Activated CD4-positive, alpha-beta T cell treated with anti-CD3 and anti-CD28 coated beads for 36 hours (primary cell): ENCODE data around the gene RANBP3. TPM values are rescaled to one million over a fixed set of nuclear protein-coding genes. Genes with fewer than 3 reads are reported as not detected.

Source experiments
- ATAC-seq: fragments of 200-7000 bp; cut with Tn5 transposase; one replicate; pipeline ENCODE4 v1.10.0; 2021; ENCODE audit warnings: mild to moderate bottlenecking, moderate library complexity
- CTCF ChIA-PET: fragments of 350-600 bp; sonication (Branson Sonifier 250); formaldehyde crosslinking; loops from one replicate; lab custom pipeline; 2021; ENCODE audit warnings: antibody characterized with exemption; lab: Charles Lee
- POLR2A ChIA-PET: fragments of 350-600 bp; sonication (Branson Sonifier 250); formaldehyde crosslinking; loops from one replicate; lab custom pipeline; 2021; ENCODE audit warnings: antibody characterized with exemption, inconsistent platforms; lab: Charles Lee
- DNase-seq: peaks from one replicate; pipeline ENCODE4 v3.0.0-alpha.2; 2020
- H3K27ac Mint-ChIP-seq: one replicate; pipeline ENCODE4 v1.8.0; 2021; ENCODE audit warnings: mixed read lengths
- H3K27me3 Mint-ChIP-seq: one replicate; pipeline ENCODE4 v1.8.0; 2021; ENCODE audit warnings: mixed read lengths
- H3K36me3 Mint-ChIP-seq: one replicate; pipeline ENCODE4 v1.8.0; 2021; ENCODE audit warnings: low read depth, mixed read lengths
- H3K4me1 Mint-ChIP-seq: one replicate; pipeline ENCODE4 v1.8.0; 2021; ENCODE audit warnings: mixed read lengths
- H3K4me3 Mint-ChIP-seq: one replicate; pipeline ENCODE4 v1.8.0; 2021; ENCODE audit warnings: mild to moderate bottlenecking, moderate library complexity, mixed read lengths
- H3K9me3 Mint-ChIP-seq: one replicate; pipeline ENCODE4 v1.8.0; 2021; ENCODE audit warnings: low read depth, mixed read lengths
- intact Hi-C, 2 experiments: fragments of 100-400 bp; cut with DNase I in 1 of 2; cut with micrococcal nuclease in 1 of 2; formaldehyde crosslinking; loops; one replicate each; pipeline versions ENCODE4 v1.14.2 to v1.15.1; 2022 to 2024; cut with DNase I, micrococcal nuclease
- total RNA-seq, 2 experiments: library from RNA; stranded (reverse); gene quantifications; one replicate each; pipeline ENCODE4 v1.2.3, GENCODE V29; 2021

Gene RANBP3
- total RNA-seq, 2 experiments from 2014 or later: 85.5 to 103 TPM

DNA sequence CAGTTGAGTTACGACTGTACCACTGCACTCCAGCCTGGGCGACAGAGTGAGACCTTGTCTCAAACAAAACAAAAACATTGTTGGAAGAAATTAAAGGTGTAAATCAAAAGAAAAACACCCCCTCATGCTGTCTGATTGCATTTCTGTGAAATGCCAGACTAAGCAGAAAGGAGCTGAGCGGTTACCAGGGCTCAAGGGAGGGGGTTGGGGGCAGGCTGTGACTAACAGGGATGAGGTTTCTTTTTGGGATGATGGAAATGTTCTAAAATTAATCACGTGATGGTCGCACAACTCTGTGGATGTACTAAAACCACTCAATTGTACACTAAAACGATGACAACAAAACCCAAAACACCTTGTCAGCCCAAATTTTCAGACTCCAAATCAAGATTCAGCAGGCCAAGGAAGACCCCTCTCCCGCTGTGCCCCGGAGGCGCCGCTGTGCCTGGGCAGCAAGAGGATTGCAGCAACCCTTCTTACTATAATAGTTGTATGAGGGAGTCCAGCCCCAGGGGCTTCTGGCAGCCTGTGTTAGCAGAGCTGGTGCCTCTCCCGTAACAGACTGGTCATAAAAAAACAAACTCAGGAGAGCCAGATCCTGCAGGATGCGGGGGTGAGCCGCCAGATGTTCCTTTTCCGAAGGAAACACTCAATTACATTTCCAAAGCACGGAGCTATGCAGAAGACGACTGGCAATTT lies 43.0 kb downstream of the RANBP3 start:
- H3K27ac Mint-ChIP-seq: no peak overlapping the region
- ChIA-PET CTCF (interaction anchor here (0.8 to 1.4 kb wide), 2 partner anchors 33 to 40 kb away, joined by 3 to 8 read pairs; no protein-coding TSS in a partner anchor), POLR2A (no interaction called here)
- no peak for DNase-seq
- intact Hi-C loops: no loop called here
- no peak overlapping the region for H3K4me3 Mint-ChIP-seq
- no peak for ATAC-seq
- H3K27me3 Mint-ChIP-seq: no peaks in the 10 kb centered on the region
- peaks cover 27% of the 10 kb centered on the region for H3K36me3 Mint-ChIP-seq
- H3K4me1 Mint-ChIP-seq: no peaks in the 10 kb centered on the region
- no peaks in the 10 kb centered on the region for H3K9me3 Mint-ChIP-seq

DNA sequence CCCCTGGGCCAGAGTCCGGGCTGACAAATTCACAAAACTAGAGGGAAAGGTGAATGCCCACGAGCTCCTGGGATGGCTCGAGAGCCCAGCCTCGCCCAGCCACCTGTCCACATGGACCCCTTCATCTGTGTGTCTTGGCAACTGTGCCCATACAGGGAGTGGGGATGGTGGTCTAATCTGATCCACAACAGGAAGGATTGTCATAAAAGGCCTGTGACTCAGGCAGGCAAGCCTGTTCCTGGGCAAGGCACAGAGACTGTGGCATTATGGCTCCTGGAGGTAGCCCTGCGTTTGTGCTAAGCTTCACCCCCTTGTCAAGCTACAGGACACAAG lies 43.9 kb downstream of the RANBP3 start:
- no peak overlapping the region for H3K27ac Mint-ChIP-seq
- no peaks in the 10 kb centered on the region for H3K9me3 Mint-ChIP-seq
- no peak overlapping the region for H3K4me3 Mint-ChIP-seq
- H3K4me1 Mint-ChIP-seq: no peaks in the 10 kb centered on the region
- no peak for DNase-seq
- ChIA-PET CTCF (interaction anchor here (1.4 kb wide), 1 partner anchor 34 kb away, joined by 8 read pairs; no protein-coding TSS in a partner anchor), POLR2A (no interaction called here)
- no peaks in the 10 kb centered on the region for H3K27me3 Mint-ChIP-seq
- ATAC-seq: no peak
- peaks cover 35% of the 10 kb centered on the region for H3K36me3 Mint-ChIP-seq
- intact Hi-C loops: no loop called here

DNA sequence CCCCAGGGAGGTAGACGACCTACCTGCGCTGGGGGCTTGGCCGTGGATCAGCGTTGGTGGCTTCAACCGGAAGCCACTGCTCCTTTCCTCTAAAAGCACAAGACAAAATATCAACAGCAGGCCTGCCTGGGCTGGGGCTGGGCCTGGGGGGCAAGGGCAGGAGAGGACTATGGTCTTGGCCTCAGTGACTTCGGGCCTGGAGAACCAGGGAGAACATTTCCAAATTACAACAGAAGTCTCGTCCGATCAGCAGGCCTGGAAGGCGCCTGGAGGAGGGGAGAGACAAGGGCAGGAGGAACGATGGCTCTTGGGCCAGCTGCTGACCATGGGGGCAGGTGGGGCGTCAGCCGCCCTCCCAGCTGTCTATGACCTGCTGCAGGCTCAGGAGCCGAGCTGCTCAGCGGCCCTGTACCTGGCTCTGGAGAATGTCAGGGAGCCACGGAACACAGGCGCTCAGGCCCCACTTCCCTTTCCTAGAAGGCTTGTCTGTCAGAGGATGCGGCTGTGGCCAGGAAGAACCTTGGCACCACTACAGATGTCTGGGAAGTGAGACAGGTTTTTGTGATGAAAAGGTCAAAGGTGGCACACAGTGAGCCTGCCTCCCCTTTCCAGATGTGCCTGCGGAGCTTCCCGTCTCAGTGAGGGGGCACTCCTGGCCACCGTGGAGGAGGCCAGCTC lies 44.4 kb downstream of the RANBP3 start:
- Mint-ChIP-seq H3K4me3 (no peak overlapping the region), H3K9me3 (no peaks in the 10 kb centered on the region), H3K4me1 (no peaks in the 10 kb centered on the region), H3K27ac (no peak overlapping the region), H3K36me3 (peaks cover 39% of the 10 kb centered on the region), H3K27me3 (no peaks in the 10 kb centered on the region)
- ChIA-PET POLR2A (no interaction called here), CTCF (interaction anchor here (1.4 kb wide), 1 partner anchor 34 kb away, joined by 8 read pairs; no protein-coding TSS in a partner anchor)
- DNase-seq (no peak), ATAC-seq (no peak)
- intact Hi-C loops: no loop called here

DNA sequence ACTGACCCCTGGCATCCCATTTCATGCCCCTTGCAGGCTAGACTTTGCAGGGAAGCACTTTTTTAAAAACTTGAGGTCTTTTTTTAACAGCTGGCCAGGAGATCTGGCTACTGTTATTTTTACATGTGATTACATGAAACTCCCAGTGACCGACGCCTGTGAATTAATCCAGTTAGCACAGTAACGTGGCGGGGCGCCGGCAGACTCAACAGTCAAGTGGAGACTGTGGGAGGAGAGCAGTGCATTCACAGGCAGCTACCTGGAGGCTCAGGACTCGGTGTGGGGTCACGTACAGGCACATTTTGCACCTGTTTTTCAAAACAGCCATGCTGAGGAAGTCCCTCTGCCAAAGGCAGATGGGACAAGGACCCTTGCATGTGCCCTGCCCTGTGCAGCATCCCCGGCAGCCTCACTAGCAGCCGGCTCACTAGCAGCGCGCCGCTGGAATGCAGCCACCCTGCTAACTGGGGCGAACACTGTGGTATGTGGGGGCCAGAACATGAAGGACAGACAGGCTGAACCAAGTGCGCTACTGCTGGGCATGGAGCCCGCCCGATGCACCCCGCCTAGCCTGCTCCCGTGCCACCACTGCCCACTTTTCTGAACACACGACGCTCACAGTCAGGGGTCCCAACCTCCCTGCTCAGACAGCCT lies 45.2 kb downstream of the RANBP3 start:
- intact Hi-C loops: no loop called here
- H3K36me3 Mint-ChIP-seq: peaks cover 43% of the 10 kb centered on the region
- no peak for DNase-seq
- ChIA-PET CTCF (no interaction called here), POLR2A (no interaction called here)
- H3K4me3 Mint-ChIP-seq: no peak overlapping the region
- ATAC-seq: no peak
- H3K9me3 Mint-ChIP-seq: no peaks in the 10 kb centered on the region
- H3K4me1 Mint-ChIP-seq: no peaks in the 10 kb centered on the region
- H3K27ac Mint-ChIP-seq: no peak overlapping the region
- H3K27me3 Mint-ChIP-seq: no peaks in the 10 kb centered on the region

DNA sequence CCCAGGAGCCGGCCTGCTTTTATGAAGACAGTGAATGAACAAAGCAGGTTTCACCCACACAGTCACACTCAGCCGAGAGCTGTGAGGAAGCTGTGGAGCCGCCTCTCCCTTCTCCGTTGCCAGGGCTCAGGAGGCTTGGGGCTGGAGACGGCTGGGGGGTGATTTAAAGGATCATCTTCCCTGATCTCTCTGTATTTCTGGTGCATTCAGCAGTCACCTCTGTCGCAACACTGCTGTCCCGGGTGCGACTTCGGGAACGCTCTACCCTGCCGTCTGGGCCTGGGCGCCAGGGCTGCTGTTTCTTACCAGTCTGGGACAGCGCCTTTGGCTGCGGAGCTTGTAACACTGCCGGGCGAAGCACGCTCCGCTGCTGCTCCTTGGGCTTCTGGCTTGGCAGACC lies 45.8 kb downstream of the RANBP3 start:
- H3K9me3 Mint-ChIP-seq: no peaks in the 10 kb centered on the region
- intact Hi-C loops: no loop called here
- no peak overlapping the region for H3K4me3 Mint-ChIP-seq
- no peak overlapping the region for H3K27ac Mint-ChIP-seq
- no peak for DNase-seq
- ChIA-PET POLR2A (no interaction called here), CTCF (no interaction called here)
- peaks cover 43% of the 10 kb centered on the region for H3K36me3 Mint-ChIP-seq
- H3K27me3 Mint-ChIP-seq: no peaks in the 10 kb centered on the region
- no peak for ATAC-seq
- no peaks in the 10 kb centered on the region for H3K4me1 Mint-ChIP-seq

DNA sequence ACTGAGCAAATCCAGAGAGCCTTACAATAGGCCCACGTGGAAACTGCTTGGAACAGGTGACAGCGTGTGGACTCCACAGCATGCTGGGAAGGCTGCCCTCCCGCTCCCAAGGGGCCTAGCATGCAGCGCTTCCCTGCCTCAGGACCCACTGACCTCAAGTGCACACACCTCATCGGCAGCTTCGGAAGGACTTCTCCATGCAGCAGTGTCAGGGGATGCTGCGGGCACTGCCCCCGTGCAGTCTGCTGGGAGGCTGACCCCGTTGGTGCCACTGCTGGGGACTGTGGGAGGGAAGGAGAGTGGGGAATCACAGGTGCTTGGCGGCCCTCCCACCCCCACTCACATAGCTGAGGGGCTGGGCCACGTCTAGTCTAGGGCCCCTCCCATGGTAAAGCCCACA lies 46.7 kb downstream of the RANBP3 start:
- Mint-ChIP-seq H3K4me3 (no peak overlapping the region), H3K4me1 (no peaks in the 10 kb centered on the region), H3K27me3 (no peaks in the 10 kb centered on the region), H3K36me3 (peaks cover 43% of the 10 kb centered on the region), H3K9me3 (no peaks in the 10 kb centered on the region), H3K27ac (no peak overlapping the region)
- DNase-seq (no peak), ATAC-seq (no peak)
- ChIA-PET CTCF (no interaction called here), POLR2A (no interaction called here)
- intact Hi-C loops: no loop called here

DNA sequence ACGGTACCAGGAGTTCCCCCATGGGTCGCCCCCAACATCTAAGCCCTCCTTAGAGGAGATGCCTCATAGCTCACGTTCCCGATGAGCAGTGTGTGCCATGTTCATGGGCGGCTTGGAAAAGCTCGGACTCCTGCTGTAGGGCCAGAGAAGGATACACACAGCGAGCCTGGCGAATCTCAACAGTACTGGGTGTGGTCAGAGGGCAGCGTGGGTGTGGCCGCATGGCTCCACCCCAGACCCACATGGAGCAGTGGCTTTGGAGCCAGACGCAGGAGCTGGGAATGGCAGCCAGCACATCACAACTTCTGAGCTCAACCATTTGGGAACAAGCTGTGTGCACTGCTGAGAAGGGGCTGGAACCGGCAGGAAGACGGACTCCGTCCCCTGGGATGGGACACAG lies 48.3 kb downstream of the RANBP3 start:
- Mint-ChIP-seq H3K9me3 (no peaks in the 10 kb centered on the region), H3K27me3 (no peaks in the 10 kb centered on the region), H3K4me1 (no peaks in the 10 kb centered on the region), H3K36me3 (peaks cover 52% of the 10 kb centered on the region), H3K4me3 (no peak overlapping the region), H3K27ac (no peak overlapping the region)
- ChIA-PET CTCF (interaction anchor here (0.8 kb wide), 1 partner anchor 119 kb away, joined by 4 read pairs; no protein-coding TSS in a partner anchor), POLR2A (no interaction called here)
- intact Hi-C loops: no loop called here
- ATAC-seq (no peak), DNase-seq (no peak)

DNA sequence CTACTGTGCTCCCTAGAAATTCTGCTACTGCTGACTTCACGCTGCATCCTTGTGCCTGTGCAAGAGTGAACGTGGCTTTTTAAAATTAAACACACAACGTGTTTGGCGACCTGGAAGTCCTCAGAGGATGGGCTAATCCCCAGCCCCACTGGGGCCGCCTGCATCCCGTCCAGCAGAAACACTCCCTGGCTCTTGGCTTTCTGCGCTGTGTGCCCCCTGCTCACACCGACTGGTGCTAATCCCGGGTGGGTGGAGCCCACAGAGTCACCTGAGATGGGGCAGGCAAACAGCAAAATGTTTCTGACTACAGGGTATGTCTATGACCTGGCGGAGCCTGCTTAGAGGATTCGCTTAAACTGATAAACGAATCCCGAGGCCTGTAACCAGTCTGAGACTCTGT lies 48.8 kb downstream of the RANBP3 start:
- no peak overlapping the region for H3K27ac Mint-ChIP-seq
- peaks cover 53% of the 10 kb centered on the region for H3K36me3 Mint-ChIP-seq
- DNase-seq: no peak
- no peak for ATAC-seq
- no peak overlapping the region for H3K4me3 Mint-ChIP-seq
- ChIA-PET POLR2A (no interaction called here), CTCF (no interaction called here)
- no peaks in the 10 kb centered on the region for H3K9me3 Mint-ChIP-seq
- H3K4me1 Mint-ChIP-seq: no peaks in the 10 kb centered on the region
- intact Hi-C loops: no loop called here
- H3K27me3 Mint-ChIP-seq: no peaks in the 10 kb centered on the region

DNA sequence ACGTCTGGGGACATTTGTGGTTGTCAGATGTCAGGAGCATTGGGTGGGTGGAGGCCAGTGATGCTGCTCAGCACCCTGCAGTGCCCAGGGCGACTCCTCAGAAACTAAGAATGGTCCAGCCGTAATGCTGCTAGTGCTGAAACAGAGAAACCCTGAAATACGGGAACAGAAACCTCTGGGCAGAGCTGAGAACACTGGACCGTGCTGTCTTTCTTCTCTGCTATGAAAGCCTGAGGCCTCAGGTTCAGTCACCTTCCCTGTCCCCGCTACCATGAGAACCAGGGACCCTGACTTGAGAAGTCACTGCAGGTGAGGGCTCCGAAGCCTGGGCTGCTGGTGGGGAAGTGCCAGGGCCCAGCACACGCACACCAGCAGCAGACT lies 50.5 kb downstream of the RANBP3 start:
- CTCF ChIA-PET: no interaction called here
- DNase-seq (no peak), ATAC-seq (no peak)
- Mint-ChIP-seq H3K27ac (no peak overlapping the region), H3K4me1 (no peaks in the 10 kb centered on the region), H3K27me3 (no peaks in the 10 kb centered on the region), H3K9me3 (no peaks in the 10 kb centered on the region), H3K36me3 (peaks cover 57% of the 10 kb centered on the region), H3K4me3 (no peak overlapping the region)
- POLR2A ChIA-PET: no interaction called here
- intact Hi-C loops: no loop called here

DNA sequence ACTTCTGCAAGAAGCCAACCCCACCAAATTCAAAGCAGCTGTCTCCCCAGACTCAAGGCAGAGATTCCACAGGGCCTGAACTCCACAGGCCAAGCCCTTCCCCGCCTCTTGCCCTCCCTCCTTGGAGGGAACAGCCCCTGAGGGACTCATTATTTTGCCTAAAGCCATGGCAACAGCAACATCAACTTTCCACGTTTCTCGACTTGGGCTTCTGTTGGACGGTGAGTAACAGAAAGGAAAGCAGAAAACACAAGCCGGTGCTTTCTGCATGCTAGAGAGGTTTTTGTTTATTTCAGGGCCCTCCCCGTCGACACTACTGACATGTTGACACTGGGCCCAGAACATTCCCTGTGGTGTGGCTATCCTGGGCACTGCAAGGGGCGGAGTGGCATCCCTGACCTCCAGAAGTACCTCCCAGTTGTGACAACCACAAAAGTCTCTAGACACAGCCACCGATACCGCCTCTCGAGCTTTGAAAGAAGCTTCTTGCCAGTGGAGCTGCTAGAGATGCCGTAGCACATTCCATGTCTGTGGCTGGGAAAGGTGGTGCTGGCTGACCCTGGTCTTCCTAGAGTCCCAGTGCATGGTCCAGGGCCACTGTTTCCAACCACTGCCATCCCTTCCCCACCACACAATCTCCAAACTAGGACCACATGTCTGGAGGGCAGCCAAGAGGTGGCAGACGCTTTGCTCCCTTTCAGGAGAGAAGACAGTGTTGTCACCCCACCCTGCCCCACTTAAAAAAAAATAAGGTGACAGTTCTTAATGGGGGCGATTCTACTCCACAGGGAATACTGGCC lies 51.1 kb downstream of the RANBP3 start:
- H3K27ac Mint-ChIP-seq: no peak overlapping the region
- CTCF ChIA-PET: interaction anchor here (0.7 kb wide), 1 partner anchor 237 kb away, joined by 4 read pairs; no protein-coding TSS in a partner anchor
- POLR2A ChIA-PET: no interaction called here
- ATAC-seq (no peak), DNase-seq (no peak)
- intact Hi-C loops: no loop called here
- H3K27me3 Mint-ChIP-seq: no peaks in the 10 kb centered on the region
- peaks cover 54% of the 10 kb centered on the region for H3K36me3 Mint-ChIP-seq
- H3K4me3 Mint-ChIP-seq: no peak overlapping the region
- H3K9me3 Mint-ChIP-seq: no peaks in the 10 kb centered on the region
- no peaks in the 10 kb centered on the region for H3K4me1 Mint-ChIP-seq

DNA sequence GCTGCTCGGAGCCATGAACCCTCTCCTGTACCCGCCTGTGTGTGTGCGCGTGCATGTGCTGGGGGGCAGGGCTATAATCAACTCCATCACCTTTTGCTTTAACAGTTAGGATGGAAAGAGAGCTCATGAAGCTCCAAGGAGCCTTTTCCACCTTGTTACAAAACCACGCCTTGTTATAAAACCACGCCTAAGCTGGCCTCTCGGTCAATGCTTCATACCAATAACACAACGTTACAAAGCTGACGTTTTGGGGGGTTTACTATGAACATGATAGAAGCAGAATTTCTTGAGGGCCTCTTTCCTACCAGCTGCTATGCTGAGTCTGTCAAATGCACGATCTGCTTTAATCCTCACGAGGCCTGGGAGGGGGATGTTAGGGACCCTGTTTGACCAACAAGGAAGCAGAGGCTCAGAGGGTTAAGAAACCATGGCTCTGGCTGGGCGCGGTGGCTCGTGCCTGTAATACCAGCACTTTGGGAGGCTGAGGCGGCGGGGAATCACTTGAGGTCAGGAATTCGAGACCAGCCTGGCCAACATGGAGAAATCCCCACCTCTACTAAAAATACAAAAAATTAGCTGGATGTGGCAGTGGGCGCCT lies 52.0 kb downstream of the RANBP3 start:
- intact Hi-C loops: no loop called here
- Mint-ChIP-seq H3K4me1 (no peaks in the 10 kb centered on the region), H3K27ac (no peak overlapping the region), H3K36me3 (peaks cover 60% of the 10 kb centered on the region), H3K9me3 (no peaks in the 10 kb centered on the region), H3K4me3 (no peak overlapping the region), H3K27me3 (no peaks in the 10 kb centered on the region)
- CTCF ChIA-PET: no interaction called here
- ATAC-seq (no peak), DNase-seq (no peak)
- POLR2A ChIA-PET: interaction anchor here (0.6 kb wide), 1 partner anchor 85 kb away, joined by 3 read pairs; no protein-coding TSS in a partner anchor
